Panc1 (cell line): Measurements from ENCODE around the gene FGD4. TPM values are rescaled to one million over a fixed set of nuclear protein-coding genes. Genes with fewer than 3 reads are reported as not detected.
"Not testable (repeated sequence)": the region's sequence is repeated elsewhere in the genome, so short reads cannot be mapped to it uniquely, and the experiment has no call there.

ENCODE experiments used
- ATAC-seq: fragments of 200-7000 bp; cut with Tn5 transposase; 2 replicates; pipeline ENCODE4 v1.9.1; 2020; ENCODE audit warnings: mild to moderate bottlenecking, moderate library complexity
- BruUV-seq: library from RNA; stranded (reverse); fragments of 400-500 nt; replicated peaks from 2 replicates; lab custom pipeline; 2021; lab: Mats Ljungman, UMichigan
- CTCF ChIA-PET: fragments of 300-600 bp; sonication (Branson Sonifier 250); formaldehyde crosslinking; loops from one replicate; lab custom pipeline; 2022; ENCODE audit warnings: antibody characterized with exemption; lab: Charles Lee
- POLR2A ChIA-PET: fragments of 300-600 bp; sonication (Branson Sonifier 250); formaldehyde crosslinking; loops from one replicate; lab custom pipeline; 2022; ENCODE audit warnings: antibody characterized with exemption; lab: Charles Lee
- DNase-seq: peaks from one replicate; pipeline ENCODE4 v3.0.0-alpha.2; 2010; ENCODE audit warnings: low read depth, low spot score
- H3K27ac ChIP-seq: 2 replicates; pipeline ENCODE4 v1.5.1; 2011; ENCODE audit warnings: mild to moderate bottlenecking, low read length, inconsistent platforms
- H3K27me3 ChIP-seq: fragments of 200-500 bp; sonication (Bioruptor generic); 2 replicates; pipeline ENCODE4 v1.6.0; 2014; ENCODE audit warnings: low read length, inconsistent platforms; ENCODE audit not compliant: control insufficient read depth, insufficient read depth
- H3K36me3 ChIP-seq: fragments of 200-500 bp; sonication (Bioruptor generic); 2 replicates; pipeline ENCODE4 v1.5.1; 2014; ENCODE audit warnings: inconsistent platforms, mild to moderate bottlenecking, low read length, moderate library complexity; ENCODE audit not compliant: control insufficient read depth, insufficient read depth
- H3K4me1 ChIP-seq: 2 replicates; pipeline ENCODE4 v1.5.1; 2011; ENCODE audit warnings: inconsistent platforms, mild to moderate bottlenecking, low read length, moderate library complexity; ENCODE audit not compliant: control insufficient read depth, insufficient read depth
- H3K4me3 ChIP-seq, 2 experiments: 2 replicates each; pipeline ENCODE4 v1.5.1; 2011 to 2012; ENCODE audit warnings: low read depth in 2 of 2, low read length in 2 of 2, mild to moderate bottlenecking in 2 of 2, inconsistent platforms in 1 of 2, moderate library complexity in 1 of 2
- H3K9me3 ChIP-seq: fragments of 200-500 bp; sonication (Bioruptor generic); 2 replicates; pipeline ENCODE4 v1.5.1; 2014; ENCODE audit warnings: low read depth, mild to moderate bottlenecking, inconsistent platforms, low read length, moderate library complexity; ENCODE audit not compliant: control insufficient read depth, insufficient read depth
- CTCF ChIP-seq: fragments of 450-650 bp; IDR thresholded peaks from 2 replicates; pipeline ENCODE4 v1.5.1; 2017; ENCODE audit warnings: mild to moderate bottlenecking
- POLR2AphosphoS5 ChIP-seq: IDR thresholded peaks from 2 replicates; pipeline ENCODE4 v1.6.1; 2012; ENCODE audit warnings: mild to moderate bottlenecking, low read depth, low read length, moderate library complexity
- REST ChIP-seq, 2 experiments: IDR thresholded peaks; 2 replicates each; pipeline ENCODE4 v1.6.1; 2011 to 2012; ENCODE audit warnings: low read depth in 2 of 2, control low read depth in 1 of 2, low read length in 1 of 2, mild to moderate bottlenecking in 1 of 2, moderate library complexity in 1 of 2; ENCODE audit not compliant: insufficient read depth in 1 of 2
- SIN3A ChIP-seq: IDR thresholded peaks from 2 replicates; pipeline ENCODE4 v1.6.1; 2012; ENCODE audit warnings: low read depth, mild to moderate bottlenecking, low read length, moderate library complexity, borderline replicate concordance; ENCODE audit not compliant: insufficient read depth
- TCF7L2 ChIP-seq: IDR thresholded peaks from 2 replicates; pipeline ENCODE4 v1.6.1; 2011; ENCODE audit warnings: mild to moderate bottlenecking, low read depth, low read length, inconsistent platforms
- in situ Hi-C: cut with HindIII; loops from 2 replicates; pipeline ENCODE4 v1.10.0; 2016; ENCODE audit warnings: low sequenced_read_pairs, low pct_unique_long_range_greater_than_20kb
- intact Hi-C: fragments of 100-400 bp; cut with micrococcal nuclease; formaldehyde crosslinking; loops from one replicate; pipeline ENCODE4 v1.10.0; 2022; ENCODE audit not compliant: unreplicated experiment
- total RNA-seq: library from RNA; stranded (reverse); gene quantifications from one replicate; pipeline ENCODE4 v1.2.1, GENCODE V29; 2021; ENCODE audit not compliant: unreplicated experiment

Gene FGD4
- total RNA-seq, 1 experiment from 2014 or later = 5.0 TPM

- DNase-seq, POLR2A ChIA-PET, BruUV-seq, ATAC-seq, H3K9me3 ChIP-seq, H3K4me3 ChIP-seq, H3K27me3 ChIP-seq, H3K27ac ChIP-seq, intact Hi-C loops, H3K36me3 ChIP-seq, in situ Hi-C loops: not testable (repeated sequence)
- CTCF ChIA-PET = interaction anchor here (1.0 kb wide), 1 partner anchor 10 kb away, joined by 3 read pairs; no protein-coding TSS in a partner anchor
- H3K4me1 ChIP-seq = peaks cover 15% of the 10 kb centered on the region
Observed at GRCh38 chr12:32533506-32533905, 134.1 kb downstream of the FGD4 start.

- no TSS peak for BruUV-seq
- 0 out of 2 replicates have a peak overlapping the region, but pooled peaks have one; percentile 8 for H3K27ac ChIP-seq
- peaks cover 15% of the 10 kb centered on the region for H3K4me1 ChIP-seq
- H3K36me3 ChIP-seq = no peaks in the 10 kb centered on the region
- intact Hi-C loops = no loop called here
- H3K27me3 ChIP-seq = no peaks in the 10 kb centered on the region; the same call in 1 of the 2 replicates
- peak overlapping the region; percentile 4 to 15; a peak in 3 of 4 replicates for H3K4me3 ChIP-seq
- in situ Hi-C loops = no loop called here
- peak; percentile 5 for DNase-seq
- TF ChIP-seq POLR2AphosphoS5 (no peak), CTCF (no peak), SIN3A (no peak), REST (IDR thresholded peaks at IDR 0.05; ENCODE audit: insufficient read depth in 1 of 2, low read depth in 2 of 2, low read length in 1 of 2) (no peak), TCF7L2 (no peak)
- ChIA-PET CTCF (interaction anchor here (0.6 to 1.0 kb wide), 3 partner anchors 9 to 178 kb away, joined by 3 read pairs; no protein-coding TSS in a partner anchor), POLR2A (no interaction called here)
- peak; percentile 91 for ATAC-seq
- no peaks in the 10 kb centered on the region for H3K9me3 ChIP-seq
Observed at GRCh38 chr12:32533971-32534590, 134.7 kb downstream of the FGD4 start.

- intact Hi-C loops (no loop called here), in situ Hi-C loops (no loop called here)
- ATAC-seq (no peak), DNase-seq (no peak)
- Histone ChIP-seq H3K27me3 (no peaks in the 10 kb centered on the region; the same call in 1 of the 2 replicates), H3K4me1 (peaks cover 15% of the 10 kb centered on the region), H3K36me3 (no peaks in the 10 kb centered on the region), H3K27ac (no peak overlapping the region), H3K9me3 (no peaks in the 10 kb centered on the region), H3K4me3 (peak overlapping the region in 1 of 2 experiments; percentile 15; a peak in 2 of 4 replicates)
- BruUV-seq = no TSS peak
- no peak for TF ChIP-seq POLR2AphosphoS5
- no peak for TF ChIP-seq TCF7L2
- ChIA-PET CTCF (interaction anchor here (0.6 to 1.0 kb wide), 3 partner anchors 9 to 179 kb away, joined by 3 read pairs; no protein-coding TSS in a partner anchor), POLR2A (no interaction called here)
Observed at GRCh38 chr12:32534698-32535097, 135.3 kb downstream of the FGD4 start.
